Ovary (tissue), 3 donors: ENCODE measurements around the gene ALDH1A3.

ENCODE experiments used
- POLR2A ChIP-seq: fragments of 450-650 bp; IDR thresholded peaks from one replicate; pipeline ENCODE4 v1.6.1; 2017; ENCODE audit warnings: antibody characterized with exemption, mild to moderate bottlenecking, moderate library complexity
- TF ChIP-seq, protein P1 (sequence below), 3 donors: fragments of 450-650 bp in 2 of 3; fragments of 200-600 bp in 1 of 3; IDR thresholded peaks; one replicate each; pipeline versions ENCODE4 v1.5.1 to v1.8.0; 2016 to 2022; ENCODE audit warnings: antibody characterized with exemption in 3 of 3, mild to moderate bottlenecking in 1 of 3
- donor health status: DM: no; HTN: no; CAD: no.

DNA sequence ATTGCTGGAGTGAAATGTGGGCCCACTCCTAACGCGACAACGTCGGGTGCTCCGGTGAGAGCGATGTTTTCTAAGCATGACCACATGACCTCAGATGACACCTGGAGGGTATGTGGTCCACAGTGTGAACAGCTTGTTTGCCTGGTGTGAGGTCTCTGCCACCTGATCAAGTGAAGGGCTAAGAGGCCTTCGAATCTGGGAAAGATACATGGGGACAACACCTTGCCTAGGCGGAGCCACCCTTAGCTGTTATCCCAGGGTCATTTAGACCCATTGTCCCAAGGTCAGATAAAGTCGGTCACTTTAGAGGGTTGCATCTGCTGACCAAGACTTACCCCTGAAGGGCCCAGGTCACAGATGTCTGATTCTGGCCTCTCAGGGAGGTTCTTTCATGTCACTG is 34.9 kb upstream of the ALDH1A3 start:
- no peak for TF ChIP-seq POLR2A
- TF ChIP-seq, protein P1, sequence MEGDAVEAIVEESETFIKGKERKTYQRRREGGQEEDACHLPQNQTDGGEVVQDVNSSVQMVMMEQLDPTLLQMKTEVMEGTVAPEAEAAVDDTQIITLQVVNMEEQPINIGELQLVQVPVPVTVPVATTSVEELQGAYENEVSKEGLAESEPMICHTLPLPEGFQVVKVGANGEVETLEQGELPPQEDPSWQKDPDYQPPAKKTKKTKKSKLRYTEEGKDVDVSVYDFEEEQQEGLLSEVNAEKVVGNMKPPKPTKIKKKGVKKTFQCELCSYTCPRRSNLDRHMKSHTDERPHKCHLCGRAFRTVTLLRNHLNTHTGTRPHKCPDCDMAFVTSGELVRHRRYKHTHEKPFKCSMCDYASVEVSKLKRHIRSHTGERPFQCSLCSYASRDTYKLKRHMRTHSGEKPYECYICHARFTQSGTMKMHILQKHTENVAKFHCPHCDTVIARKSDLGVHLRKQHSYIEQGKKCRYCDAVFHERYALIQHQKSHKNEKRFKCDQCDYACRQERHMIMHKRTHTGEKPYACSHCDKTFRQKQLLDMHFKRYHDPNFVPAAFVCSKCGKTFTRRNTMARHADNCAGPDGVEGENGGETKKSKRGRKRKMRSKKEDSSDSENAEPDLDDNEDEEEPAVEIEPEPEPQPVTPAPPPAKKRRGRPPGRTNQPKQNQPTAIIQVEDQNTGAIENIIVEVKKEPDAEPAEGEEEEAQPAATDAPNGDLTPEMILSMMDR (IDR thresholded peaks at IDR 0.05), result no peak
